Lung (tissue), 12 donors: ENCODE data around the gene CRK. TPM values are rescaled to one million over a fixed set of nuclear protein-coding genes. Genes with fewer than 3 reads are reported as not detected.

ENCODE experiments used
- ATAC-seq: fragments of 200-7000 bp; cut with Tn5 transposase; one replicate; pipeline ENCODE4 v1.9.1; 2020; ENCODE audit warnings: moderate number of reproducible peaks; ENCODE audit not compliant: insufficient read depth, low FRiP score
- DNase-seq, 3 donors: peaks; one replicate each; pipeline ENCODE4 v3.0.0-alpha.2; 2013 to 2017
- H3K27ac ChIP-seq, 2 donors: one replicate each; pipeline ENCODE4 v1.5.1; 2013; ENCODE audit warnings: mild to moderate bottlenecking in 2 of 2, moderate library complexity in 2 of 2, control low read depth in 1 of 2, inconsistent platforms in 1 of 2, low read depth in 1 of 2, low read length in 1 of 2
- H3K27me3 ChIP-seq, 3 donors: one replicate each; pipeline ENCODE4 v1.5.1; 2013; ENCODE audit warnings: low read length in 2 of 3; ENCODE audit not compliant: control insufficient read depth in 3 of 3, insufficient read depth in 3 of 3
- H3K36me3 ChIP-seq, 4 donors: one replicate each; pipeline ENCODE4 v1.5.1; 2013; ENCODE audit warnings: low read length in 4 of 4, mild to moderate bottlenecking in 1 of 4, moderate library complexity in 1 of 4; ENCODE audit not compliant: control insufficient read depth in 4 of 4, insufficient read depth in 4 of 4
- H3K4me1 ChIP-seq, 5 donors: one replicate each; pipeline ENCODE4 v1.5.1; 2013; ENCODE audit warnings: low read length in 5 of 5, mild to moderate bottlenecking in 2 of 5, moderate library complexity in 1 of 5; ENCODE audit not compliant: control insufficient read depth in 5 of 5, insufficient read depth in 5 of 5
- H3K4me3 ChIP-seq: one replicate; pipeline ENCODE4 v1.5.1; 2013; ENCODE audit warnings: mild to moderate bottlenecking, control low read depth, moderate library complexity
- H3K9ac ChIP-seq, 2 donors: one replicate each; pipeline ENCODE4 v1.5.1; 2013; ENCODE audit warnings: low read length in 2 of 2, control low read depth in 1 of 2; ENCODE audit not compliant: insufficient read depth in 1 of 2
- H3K9me3 ChIP-seq, 4 donors: one replicate each; pipeline ENCODE4 v1.5.1; 2013; ENCODE audit warnings: low read length in 3 of 4, mild to moderate bottlenecking in 1 of 4, moderate library complexity in 1 of 4; ENCODE audit not compliant: control insufficient read depth in 4 of 4, insufficient read depth in 3 of 4
- CTCF ChIP-seq: IDR thresholded peaks from 2 replicates; pipeline ENCODE4 v1.5.1; 2012; ENCODE audit warnings: mild to moderate bottlenecking; ENCODE audit errors: control extremely low read depth, extremely low read depth
- WGBS, 2 donors: extraction: QIAGEN DNeasy Blood & Tissue Kit; methylation state at CpG; one replicate each; pipeline ENCODE4 v1.1.7; 2013; 5-methylcytosine and 5-hydroxymethylcytosine counted together
- polyA plus RNA-seq, 2 donors: library from polyadenylated mRNA; stranded (reverse); fragments of 200-250 nt; gene quantifications; one replicate each; pipeline ENCODE4 v1.2.1, GENCODE V29; 2013
- total RNA-seq, 2 donors: library from RNA; depleted of rRNA in 1 of 2; stranded (reverse); fragments of >200 nt in 1 of 2; gene quantifications; one replicate each; pipeline ENCODE4 v1.2.1, GENCODE V29; 2014 to 2021
- donor health status: control.
- donor health status: control.
- donor health status: Bipolar disorder and iron deficiency.
- donor health status: healthy.
- donor health status: DM: yes; HTN: yes; CAD: no.

CRK gene
- total and polyA plus RNA-seq, 4 donors, result 29.3 to 67.5 (median 49.5) TPM

GRCh38 chr17:1503699-1504098 is 47.7 kb upstream of the CRK start:
- peaks cover 0 to 28% (median 5%) of the 10 kb centered on the region in 4 donors for H3K36me3 ChIP-seq
- TF ChIP-seq CTCF, result no peak
- peaks cover 0 to 23% (median 4%) of the 10 kb centered on the region in 5 donors for H3K4me1 ChIP-seq
- no peaks in the 10 kb centered on the region for H3K27me3 ChIP-seq
- ATAC-seq (no peak), DNase-seq (peak; percentile 76 to 86 (median 82))
- no peak overlapping the region for H3K4me3 ChIP-seq
- no peak overlapping the region for H3K27ac ChIP-seq
- 80 to 86% methylated on average over 10 of the region's 10 CpGs for WGBS, 2 donors
- no peak overlapping the region for H3K9ac ChIP-seq
- H3K9me3 ChIP-seq, result no peaks in the 10 kb centered on the region

DNA sequence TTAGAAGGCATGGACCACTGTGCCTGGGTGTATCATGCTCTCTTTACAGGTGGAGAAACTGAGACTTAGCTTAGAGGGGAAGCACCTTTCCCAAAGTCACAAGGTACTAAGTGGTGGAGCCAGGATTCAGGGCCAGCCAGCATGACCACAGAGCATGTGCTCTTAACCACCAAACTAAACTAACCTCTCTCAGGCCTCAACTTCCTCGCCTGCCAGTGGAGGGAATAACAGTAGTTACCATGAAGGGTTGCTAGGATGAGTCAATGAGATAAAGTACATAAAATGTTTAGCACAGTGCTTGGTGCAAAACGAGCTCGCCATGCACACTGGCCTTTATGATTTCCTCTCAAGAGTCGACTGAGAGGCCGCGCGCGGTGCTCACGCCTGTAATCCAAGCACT is 42.8 kb upstream of the CRK start:
- peaks cover 2 to 25% (median 11%) of the 10 kb centered on the region in 5 donors for H3K4me1 ChIP-seq
- DNase-seq (no peak), ATAC-seq (no peak)
- no peak overlapping the region for H3K4me3 ChIP-seq
- H3K27ac ChIP-seq, result peak overlapping the region in 1 of 2 donors; percentile 38
- TF ChIP-seq CTCF, result no peak
- no peak overlapping the region for H3K9ac ChIP-seq
- H3K36me3 ChIP-seq, result peaks cover 0 to 38% (median 4%) of the 10 kb centered on the region in 4 donors
- 74 to 79% methylated on average over 9 of the region's 9 CpGs for WGBS, 2 donors
- H3K9me3 ChIP-seq, result no peaks in the 10 kb centered on the region
- H3K27me3 ChIP-seq, result no peaks in the 10 kb centered on the region

DNA sequence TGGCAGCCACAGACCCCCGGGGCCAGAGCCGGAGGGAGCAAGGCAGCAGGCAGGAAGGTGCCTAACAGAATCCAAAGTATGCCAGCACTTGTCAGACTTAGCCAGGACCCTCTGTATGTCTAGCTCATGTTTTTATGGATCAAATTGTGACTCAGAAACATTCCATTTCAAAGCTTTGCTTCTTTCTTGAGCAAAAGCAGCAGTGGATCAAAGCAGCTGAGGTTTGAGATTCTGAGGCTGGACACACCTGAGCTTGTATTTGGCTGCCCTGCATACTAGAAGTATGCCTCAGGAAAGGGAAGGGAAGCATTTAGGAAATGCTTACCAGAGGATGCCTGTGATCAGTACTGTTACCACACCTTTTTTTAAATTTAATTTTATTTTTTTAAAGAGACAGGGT is 42.2 kb upstream of the CRK start:
- Histone ChIP-seq H3K9me3 (no peaks in the 10 kb centered on the region), H3K4me3 (no peak overlapping the region), H3K27ac (no peak overlapping the region), H3K9ac (no peak overlapping the region), H3K4me1 (peaks cover 0 to 20% (median 11%) of the 10 kb centered on the region in 5 donors), H3K36me3 (peaks cover 0 to 38% (median 4%) of the 10 kb centered on the region in 4 donors), H3K27me3 (no peaks in the 10 kb centered on the region)
- 60 to 76% methylated on average over 2 of the region's 2 CpGs for WGBS, 2 donors
- DNase-seq (no peak), ATAC-seq (no peak)
- no peak for TF ChIP-seq CTCF

DNA sequence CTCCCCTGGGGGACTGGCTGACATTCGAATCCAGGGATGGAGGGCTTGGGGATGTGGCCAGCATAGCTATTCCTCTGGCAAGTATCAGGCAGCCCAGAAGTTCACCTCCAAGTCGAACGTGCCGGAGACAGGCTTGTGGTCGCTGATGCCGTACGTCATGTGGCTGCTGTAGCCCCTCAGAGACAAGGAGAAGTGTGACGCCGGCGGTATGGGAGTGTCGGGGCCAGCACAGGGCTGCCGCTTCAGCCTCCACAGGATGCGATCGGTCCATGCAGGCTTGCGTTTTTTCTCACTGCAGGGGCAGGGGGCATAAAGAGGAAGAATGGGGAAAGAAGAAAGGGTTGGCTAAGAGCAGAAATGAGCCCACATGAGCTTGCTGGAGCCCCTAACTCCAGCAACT is 41.8 kb upstream of the CRK start:
- DNase-seq, result no peak
- TF ChIP-seq CTCF, result no peak
- peaks cover 0 to 38% (median 4%) of the 10 kb centered on the region in 4 donors for H3K36me3 ChIP-seq

More for the DNA sequence above, 41.8 kb upstream of the CRK start:
- H3K4me1 ChIP-seq, result peaks cover 0 to 23% (median 11%) of the 10 kb centered on the region in 5 donors
- no peak overlapping the region for H3K4me3 ChIP-seq
- no peaks in the 10 kb centered on the region for H3K9me3 ChIP-seq
- H3K27ac ChIP-seq, result no peak overlapping the region
- H3K9ac ChIP-seq, result no peak overlapping the region
- WGBS, 2 donors, result 57 to 81% methylated on average over 15 of the region's 15 CpGs
- no peak for ATAC-seq
- H3K27me3 ChIP-seq, result no peaks in the 10 kb centered on the region
